Stimulated activated CD4-positive, alpha-beta T cell treated with anti-CD3 and anti-CD28 coated beads, Interleukin-12 subunit alpha, Interleukin-12 subunit beta, amount 100 ng/mL, for 4 hours (primary cell): Measurements from ENCODE around the gene GPR17.

Source experiments
- DNase-seq: peaks from one replicate; pipeline ENCODE4 v3.0.0-alpha.2; 2020

Gene GPR17

DNA sequence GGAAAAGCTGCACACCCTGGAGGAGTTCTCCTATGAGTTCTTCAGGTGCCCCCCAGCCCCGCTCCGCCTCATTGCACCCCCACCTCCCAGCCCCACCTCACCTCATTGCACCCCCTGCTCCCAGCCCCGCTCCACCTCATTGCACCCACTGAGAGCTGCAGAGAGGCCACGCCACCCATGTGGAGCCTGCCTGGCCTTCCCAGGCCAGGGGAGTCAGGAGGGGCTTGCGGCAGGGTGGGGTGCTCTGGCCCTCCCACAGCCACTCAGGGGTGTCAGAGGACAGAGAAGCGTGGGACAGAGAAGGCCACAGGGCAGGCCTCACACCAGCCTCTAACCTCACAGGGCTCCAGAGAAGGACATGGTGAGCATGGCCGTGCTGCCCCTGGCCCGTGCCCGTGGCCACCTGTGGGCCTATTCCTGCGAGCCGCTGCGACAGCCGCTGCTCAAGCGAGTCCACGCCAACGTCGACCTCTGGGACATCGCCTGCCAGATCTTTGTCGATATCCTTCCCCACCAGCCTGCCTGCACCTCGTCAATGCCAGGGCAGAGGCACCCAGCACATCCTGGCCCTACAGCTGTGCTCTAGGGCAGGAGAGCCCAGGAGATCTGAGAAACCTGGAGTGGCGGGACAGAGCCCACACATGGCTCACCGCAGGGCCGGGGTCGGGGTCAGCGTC is 15.0 kb upstream of the GPR17 start:
- DNase-seq = no peak

DNA sequence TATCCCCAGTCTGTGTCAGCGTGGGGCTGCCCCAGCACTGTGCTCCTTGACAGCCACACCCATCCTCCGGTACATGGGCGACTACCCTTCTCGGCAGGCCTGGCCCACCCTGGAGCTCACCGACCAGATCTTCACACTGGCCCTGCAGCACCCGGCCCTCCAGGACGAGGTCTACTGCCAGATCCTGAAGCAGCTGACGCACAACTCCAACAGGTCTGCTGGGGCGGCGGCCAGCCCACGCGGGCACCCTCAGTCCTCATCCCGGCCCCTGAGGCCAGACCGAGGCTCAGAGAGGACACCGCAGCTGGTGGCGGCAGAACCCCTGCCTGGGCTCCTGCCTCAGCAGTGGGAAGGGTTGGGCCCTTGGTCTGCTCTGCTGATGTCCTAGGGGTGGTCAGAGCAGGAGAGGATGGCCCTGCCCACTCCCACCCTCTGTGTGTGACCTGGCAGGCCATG is 14.4 kb upstream of the GPR17 start:
- no peak for DNase-seq

DNA sequence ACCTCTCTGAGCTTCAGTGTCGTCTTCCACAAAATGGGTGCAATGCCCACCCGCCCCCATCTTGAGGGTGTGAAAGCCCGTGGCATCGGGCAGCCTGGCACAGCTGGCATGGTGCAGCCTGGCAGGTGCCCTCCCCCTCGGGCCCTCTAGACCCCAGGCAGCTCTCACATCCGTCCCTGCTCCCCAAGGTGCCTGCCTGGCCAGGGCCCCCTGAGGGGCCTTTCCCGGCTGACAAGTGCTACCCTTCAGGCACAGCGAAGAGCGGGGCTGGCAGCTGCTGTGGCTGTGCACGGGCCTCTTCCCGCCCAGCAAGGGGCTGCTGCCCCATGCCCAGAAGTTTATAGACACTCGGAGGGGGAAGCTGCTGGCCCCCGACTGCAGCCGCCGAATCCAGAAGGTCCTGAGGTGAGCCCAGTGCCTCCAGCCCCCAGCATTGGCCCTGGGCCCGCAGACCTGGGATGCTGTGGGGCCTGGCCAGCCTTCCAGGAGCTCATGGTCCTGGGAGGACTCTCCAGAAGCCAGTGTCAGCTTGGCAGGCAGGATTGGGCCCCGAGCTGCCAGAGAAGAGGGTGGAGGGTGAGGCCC is 13.9 kb upstream of the GPR17 start:
- no peak for DNase-seq

DNA sequence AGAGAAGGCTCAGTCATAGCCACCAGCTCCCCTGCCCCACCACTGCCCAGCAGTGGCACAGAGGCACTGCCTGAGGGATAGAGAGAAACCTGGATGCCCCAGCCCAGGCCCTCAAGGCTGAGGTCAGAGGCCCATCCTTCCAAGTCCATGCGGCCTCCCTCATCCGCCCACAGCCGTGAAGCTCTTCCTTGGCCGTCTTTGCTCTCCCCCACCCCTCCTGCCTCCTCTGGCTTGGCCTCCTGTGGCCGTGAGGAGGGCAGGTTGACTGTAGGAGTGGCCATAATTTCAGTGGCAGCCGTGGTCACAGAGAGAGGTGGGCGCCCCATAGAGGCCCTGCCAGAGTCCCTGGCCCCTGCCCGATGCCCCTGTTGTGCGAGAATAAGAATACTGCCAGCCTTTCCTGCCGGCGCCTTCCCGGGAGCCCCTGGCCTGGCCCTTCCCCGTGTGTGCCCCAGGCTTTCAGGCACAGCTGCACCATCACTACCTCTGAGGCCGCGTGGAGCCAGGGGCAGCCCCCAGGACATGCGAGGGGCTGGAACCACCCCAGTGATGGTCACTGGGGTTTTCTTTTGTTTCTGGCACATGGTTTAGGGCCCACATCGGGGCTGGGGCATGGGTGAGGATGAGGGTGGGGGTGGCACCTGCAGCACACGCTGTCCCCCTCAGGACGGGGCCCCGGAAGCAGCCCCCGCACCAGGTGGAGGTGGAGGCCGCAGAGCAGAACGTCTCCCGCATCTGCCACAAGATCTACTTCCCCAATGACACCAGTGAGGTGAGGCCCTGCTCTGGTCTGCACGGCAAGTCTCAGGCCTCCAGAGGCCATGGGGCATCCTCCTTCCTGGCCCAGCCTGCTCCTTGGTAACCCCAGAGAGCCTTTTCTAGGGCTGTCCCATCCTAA is 13.1 kb upstream of the GPR17 start:
- DNase-seq = no peak

DNA sequence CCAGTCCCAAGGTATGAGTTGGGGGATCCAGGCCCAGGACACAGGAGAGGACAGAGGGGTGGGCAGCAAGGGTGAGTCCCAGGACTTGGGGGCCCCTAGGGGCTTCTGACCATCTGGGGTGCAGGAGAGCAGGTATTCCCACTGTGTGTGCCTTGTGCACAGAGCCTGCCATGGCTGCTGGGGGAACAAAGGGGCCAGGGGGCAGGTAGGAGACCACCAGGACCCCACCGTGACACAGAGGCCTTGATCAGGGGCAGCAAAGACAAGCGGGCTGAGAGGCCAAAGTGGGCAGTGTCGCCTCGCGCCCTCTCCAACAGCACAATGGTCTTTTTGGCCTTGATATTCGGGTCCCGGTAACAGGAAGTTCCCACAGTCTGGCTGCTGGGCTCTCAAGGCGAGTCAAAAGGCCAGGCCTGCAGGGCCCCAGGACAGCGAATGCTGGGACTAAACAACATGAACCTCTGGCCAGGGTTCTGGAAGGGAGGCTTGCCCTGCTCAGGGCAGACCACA is 12.3 kb upstream of the GPR17 start:
- no peak for DNase-seq

DNA sequence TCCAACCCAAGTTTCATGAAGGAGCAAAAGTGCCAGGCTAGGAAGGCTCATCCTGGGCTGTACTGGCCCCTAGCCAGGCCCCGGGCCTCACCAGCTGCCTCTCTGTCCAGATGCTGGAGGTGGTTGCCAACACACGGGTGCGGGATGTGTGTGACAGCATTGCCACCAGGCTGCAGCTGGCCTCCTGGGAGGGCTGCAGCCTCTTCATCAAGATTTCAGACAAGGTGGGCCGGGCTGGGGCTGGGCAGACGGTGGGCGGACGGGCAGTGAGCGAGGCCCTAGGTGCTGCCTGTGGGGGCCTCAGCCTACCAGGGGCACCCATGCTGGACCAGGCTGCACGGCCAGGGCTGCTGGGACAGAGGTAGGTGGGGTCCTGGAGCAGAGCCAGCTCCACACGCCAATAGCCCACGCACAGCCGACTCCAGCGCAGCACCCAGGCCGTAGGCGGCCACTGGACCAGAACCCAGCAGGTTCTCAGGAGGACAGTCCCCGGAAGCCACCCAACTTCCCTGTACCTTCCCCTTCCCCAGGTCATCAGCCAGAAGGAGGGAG is 11.8 kb upstream of the GPR17 start:
- DNase-seq = no peak

DNA sequence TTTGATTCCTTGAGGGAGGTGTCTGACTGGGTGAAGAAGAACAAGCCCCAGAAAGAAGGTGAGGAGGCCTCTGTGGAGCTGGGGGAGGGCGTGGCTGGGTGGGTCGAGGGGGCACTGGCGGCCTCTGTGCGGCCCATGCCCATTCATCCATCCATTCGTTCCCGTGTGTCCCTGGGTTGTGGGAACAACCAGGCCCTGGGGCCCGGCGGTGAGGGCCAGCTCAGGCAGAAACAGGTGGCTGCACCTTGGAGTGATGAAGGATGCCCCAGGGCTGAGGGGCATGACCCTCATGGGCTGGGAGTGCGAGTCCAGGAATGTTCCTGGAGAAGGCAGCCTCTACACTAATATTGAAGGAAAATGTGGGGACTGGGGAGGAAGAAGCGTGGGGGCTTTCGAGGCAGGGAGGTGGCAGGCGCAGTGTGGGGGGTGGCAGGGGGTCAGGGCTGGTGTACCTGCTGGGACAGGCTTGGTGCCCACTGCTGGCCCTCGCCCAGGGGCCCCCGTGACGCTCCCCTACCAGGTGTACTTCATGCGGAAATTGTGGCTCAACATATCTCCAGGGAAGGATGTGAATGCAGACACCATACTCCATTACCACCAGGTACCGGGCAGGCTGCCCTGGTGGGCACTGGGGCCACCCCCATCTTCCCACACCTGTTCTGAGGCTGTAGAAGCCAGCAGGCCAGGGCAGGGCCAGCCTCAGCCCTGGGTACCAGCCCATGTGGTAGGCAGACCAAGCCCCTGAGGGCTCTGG is 11.2 kb upstream of the GPR17 start:
- DNase-seq = no peak

DNA sequence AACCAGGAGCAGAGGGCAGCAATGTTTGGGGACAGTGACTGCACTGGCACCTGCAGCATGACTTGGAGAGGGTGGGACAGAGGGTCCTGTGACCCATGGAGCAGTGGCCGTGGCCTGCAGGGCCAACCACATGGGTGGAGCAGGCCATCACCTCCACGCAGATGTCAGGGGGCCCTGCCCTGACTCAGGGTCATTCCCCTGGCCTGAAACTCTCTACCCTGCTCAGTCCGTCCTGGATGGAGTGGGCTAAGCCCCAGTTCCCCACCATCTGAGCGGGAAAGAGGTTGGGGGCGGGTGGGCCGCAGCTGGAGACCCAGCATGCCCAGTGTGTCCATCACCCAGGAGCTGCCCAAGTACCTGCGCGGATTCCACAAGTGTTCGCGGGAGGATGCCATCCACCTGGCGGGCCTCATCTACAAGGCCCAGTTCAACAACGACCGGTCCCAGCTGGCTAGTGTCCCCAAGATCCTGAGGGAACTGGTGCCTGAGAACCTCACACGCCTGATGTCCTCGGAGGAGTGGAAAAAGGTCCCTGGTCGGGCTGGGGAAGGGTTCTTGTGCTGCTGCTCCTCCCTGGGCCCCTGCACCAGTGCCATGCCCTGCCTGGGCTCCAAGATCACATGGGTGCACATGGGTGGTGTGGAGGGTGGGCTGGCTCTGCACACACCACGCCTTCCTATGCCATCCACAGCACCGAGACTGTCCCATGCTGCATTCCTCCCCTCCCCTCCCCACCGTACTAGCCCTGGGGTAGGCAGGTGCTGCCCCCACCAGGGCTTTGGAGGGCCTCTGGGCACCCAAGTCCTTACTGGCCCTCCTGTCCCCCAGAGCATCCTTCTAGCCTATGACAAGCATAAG is 10.3 kb upstream of the GPR17 start:
- no peak for DNase-seq

DNA sequence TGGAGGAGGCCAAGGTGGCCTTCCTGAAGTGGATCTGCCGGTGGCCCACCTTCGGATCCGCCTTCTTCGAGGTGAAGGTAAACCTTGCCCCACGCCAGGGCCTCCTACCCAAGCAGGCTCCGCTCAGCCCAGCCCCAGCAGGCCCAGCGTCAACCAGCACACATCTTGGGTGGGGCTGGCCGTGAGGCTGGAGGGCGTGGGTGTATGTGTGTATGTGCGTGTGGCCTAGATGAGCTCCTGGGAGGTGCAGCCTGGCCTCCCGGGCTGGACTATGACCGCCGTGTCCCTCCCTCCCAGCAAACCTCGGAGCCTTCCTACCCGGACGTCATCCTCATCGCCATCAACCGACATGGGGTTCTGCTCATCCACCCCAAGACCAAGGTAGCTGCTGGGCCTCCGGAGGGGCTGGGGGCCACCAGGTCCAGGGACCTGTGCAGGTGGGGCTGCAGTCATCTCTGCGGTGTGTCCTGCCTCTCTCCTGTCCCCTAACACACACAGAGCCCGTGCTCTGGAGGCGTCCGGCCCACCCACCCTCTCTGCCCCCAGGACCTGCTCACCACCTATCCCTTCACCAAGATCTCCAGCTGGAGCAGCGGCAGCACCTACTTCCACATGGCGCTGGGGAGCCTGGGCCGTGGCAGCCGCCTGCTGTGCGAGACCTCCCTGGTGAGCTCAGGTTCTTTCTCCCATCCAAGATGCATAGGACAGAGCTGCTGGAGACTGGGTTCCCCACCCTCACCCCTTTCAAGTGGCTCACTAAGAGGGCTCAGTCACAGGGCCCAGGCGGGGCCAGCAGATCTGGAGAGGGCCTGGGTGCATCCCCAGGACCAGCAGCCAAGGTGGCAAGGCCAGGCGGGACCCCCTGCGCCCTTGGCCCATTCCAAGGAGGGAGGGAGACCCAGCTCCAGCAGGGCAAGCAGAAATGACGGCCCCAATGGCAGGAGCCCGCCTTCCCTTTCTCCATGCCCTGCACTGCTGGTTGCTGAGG is 9.4 kb upstream of the GPR17 start:
- no peak for DNase-seq

DNA sequence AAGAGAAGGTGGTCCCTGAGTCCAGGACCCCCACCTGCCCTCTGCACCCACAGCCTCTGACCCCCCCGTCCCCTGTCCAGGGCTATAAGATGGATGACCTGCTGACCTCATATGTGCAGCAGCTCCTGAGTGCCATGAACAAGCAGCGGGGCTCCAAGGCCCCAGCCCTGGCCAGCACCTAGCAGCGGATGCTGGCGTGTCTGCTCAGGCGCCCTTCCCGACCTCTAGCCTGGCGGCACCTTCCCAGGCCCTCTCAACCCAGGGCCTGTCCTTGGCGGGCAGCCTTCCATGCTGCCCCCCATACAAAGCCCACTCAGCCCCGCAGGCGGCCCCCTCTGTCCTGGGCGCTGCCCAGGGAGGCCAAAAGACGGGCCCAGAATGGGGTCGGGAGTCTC is 8.7 kb upstream of the GPR17 start:
- DNase-seq = no peak

DNA sequence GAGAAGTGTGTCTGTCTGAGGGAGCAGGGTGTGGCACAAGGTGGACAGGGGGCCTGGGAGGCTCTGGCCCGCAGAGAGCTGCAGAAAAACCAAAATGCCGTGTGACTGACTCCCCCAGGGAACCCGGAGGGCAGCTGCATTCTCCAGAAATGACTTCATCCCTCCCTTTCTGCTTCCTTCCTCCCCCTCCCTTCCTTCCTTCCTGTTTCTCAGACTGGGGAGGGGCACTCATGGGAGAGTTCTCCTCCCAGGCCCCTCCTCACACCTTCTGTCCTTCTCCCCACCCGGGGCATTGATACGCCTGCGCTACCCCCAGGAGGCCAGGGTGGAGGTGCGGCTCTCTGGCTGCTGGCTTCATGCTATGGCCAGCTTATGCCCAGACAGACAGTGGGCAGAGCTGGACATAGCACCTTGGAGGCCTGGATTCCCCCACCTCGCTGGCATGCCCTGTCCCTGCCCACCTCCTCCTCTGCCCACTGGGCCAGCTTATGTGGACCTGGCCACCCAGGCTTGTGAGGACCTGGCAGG is 8.2 kb upstream of the GPR17 start:
- no peak for DNase-seq

DNA sequence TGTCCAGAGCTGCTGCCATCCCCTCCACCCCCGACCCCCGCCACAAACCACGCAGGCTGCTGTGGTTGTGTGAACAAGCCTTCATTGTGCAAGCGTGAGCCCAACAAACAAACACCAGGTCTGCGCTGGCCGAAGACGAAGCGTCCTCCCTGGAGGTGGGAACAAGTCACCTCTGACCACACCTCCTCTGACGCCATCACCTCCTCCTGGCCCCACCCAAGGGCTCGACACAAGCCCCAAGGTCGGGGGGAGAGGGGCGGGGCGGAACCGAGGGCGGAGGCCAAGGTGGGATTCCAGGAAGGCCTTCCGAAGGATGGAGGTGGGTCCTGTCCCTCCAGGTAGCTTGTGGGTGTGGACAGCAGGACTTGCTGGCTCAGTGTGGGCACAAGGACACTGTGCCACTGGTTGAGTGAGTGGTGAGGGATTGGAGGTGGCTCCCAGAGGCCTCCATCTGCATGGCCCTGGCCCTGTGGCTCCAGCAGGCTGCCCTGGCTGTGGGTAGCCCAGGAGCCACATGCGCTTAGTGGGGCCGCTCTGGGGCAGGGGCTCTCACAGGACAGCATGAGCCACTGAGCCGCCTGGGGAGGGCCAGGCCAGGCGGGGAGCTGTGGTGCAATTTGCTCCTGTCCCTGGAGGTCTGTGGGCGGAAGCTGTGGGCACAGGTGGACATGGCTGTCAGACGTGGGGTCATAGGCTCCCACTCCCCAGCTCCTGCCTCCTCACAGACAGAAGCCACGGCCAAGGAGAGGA is 7.4 kb upstream of the GPR17 start:
- no peak for DNase-seq

DNA sequence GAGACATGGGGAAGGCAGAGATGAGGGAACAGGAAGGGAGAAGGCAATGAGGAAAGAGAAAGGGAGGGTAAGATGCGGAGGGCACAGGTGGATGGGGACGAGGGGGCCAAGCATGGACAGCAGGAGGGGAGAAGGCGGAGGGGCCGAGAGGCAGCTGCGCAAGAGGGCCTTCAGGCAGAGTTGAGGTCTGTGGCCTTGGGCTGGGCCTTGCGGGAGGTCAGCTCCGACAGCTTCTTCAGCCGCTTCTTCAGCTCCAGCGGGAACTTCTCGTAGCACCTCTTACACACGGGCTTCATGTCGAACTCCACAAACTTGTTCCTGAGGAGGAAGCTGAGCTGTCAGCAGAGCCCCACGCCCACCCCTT is 6.9 kb upstream of the GPR17 start:
- no peak for DNase-seq

DNA sequence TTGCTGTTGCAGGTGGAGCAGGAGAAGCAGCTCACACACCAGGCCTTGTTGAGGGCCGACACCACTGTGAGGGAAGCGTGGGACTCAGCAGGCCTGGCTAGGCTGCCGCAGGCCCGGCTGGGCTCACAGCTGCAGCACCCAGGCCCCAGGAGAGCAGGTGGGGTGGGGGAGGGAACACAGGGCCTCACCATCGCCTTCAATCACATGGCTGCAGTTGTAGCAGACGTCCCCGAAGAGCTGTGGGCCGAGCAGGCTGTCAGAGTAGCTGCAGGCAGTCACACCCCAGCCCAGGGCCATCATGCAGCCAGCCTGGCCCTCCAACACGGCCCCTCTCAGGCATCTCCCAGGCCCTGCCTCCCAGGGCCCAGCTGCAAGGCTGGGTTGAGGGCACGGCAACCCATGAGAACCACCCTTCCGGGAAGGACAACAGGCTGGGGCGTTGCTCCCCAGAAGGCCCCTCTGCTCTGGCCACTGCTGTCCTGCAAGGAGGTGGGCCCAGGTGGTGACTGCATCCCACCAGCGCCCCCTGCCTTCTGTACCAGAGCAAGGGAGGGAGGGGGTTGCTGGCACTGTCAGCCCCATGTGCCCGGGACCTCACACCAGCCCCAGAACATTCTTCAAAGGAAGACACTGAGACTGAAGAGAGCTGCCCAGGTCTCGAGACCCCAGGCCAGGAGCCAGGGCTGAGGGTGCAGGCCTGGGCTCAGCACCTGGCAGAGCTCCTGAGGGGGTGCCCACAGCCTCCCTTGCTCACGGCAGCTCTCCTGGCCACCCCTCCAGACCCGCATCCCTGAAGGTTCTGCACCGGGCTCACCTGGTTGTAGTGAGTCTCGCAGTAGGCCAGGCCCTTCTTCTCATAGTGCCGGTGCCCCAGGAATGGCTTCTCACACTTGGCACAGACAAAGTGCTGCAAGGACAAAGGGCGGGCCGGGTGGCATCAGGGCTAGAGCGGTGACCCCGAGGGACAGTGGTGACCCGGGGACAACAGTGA is 5.6 kb upstream of the GPR17 start:
- DNase-seq = peak; percentile 34

DNA sequence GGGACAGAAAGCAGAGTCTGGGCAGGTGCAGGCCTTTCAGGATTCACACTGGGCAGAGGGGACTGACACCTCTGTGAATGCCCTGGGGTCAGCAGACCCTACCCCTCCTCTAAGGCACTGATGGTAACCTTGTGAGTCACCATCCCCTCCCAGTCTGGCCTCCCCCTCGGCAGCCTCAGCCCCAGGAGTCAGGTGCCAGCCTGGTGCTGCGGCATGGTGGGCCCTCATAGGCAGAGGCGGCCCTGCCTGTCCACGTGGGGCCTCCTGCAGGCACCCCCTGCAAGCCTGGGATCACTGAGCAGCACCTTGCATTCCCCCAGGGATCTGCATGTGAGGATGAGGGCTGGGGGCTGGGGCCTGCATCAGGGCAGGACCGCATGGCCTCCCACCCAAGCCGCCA is 4.8 kb upstream of the GPR17 start:
- no peak for DNase-seq

DNA sequence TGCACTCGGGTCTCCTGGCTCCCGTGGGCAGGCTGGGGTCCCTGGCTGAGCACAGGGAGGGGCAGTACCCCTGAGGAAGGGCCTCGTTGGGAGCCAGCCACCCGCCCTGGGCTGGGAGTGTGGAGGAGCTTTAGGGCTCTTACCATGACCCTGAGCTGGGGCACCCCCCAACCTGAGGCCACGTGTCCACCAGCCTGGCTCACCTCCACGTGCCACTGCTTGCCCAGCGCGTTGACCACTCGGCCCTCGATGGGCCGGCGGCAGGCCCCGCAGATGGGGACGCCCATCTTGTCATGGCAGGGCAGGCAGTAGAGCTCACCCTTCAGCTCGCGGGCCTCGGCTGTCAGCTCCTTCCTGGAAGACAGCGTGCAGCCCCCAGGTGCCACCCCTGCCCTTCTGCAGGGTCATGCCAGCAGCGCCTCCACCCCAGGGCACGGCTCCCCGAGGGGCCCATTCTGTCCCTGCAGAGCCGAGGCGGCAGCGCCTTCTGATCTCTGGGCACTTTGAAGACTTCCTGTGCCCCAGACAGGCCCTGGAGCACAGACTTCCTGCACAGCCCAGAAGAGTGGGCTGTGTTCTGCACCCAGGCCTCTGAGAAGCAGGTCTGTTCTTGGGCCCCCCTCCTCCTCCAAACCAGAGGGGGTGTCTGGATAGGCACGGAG is 4.0 kb upstream of the GPR17 start:
- peak; percentile 46 for DNase-seq

DNA sequence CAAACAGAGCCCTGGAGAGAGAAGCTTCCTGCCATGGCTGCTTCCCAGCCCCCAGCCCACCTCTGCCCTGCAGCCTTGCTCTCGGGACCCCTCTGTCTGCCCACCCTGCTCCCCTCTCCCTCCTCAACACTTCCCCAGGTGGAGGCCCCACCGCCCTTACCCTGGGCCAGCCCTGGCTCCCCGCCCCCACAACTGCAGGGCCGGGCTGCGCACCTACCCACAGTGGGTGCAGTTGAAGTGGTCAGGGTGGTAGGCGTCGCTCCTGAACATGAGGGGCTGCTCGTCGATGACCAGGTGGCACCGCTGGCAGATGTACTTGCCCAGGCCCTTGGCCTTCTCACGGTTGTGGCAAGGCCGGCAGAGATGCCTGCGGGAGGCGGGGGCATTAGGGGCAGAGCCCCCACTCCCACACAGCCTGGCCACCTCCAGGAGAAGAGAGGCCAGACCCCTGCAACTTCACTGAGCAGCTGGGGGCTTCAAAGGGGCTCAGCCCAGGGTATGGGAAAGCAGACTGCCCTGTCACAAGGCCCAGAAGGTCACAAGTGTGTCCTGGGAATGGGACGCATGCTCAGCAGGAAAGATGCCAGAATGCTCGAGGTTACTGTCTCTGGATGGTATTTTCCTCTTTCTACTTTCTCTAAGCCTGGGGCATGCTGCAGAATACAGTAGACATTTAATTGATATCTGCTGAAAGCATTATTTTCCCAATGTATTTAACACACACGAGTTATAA is 3.1 kb upstream of the GPR17 start:
- no peak for DNase-seq
